Measurements from ENCODE around the gene RPP40.

DNA sequence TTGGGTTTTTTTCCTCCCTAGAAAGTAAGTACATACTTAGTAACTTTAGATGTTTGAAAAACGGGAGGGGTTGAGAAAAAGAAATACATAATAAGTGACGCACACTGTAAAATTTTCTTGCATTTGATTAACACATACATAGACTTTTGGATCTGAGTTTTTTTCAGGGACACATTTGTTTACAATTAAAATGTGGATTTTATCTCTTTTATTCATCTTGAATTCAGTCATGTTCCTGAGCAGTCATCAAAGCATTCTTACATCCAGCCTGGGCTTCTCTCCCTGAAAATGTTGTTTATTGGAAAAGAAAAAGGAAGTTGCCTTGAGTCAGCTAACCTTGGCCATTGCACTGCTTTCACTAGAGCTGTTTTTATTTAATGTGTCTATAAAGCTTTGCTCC lies 8.7 kb upstream of the RPP40 start:
- no peak for TF ChIP-seq POLR2AphosphoS5 (IDR thresholded peaks at IDR 0.05; ENCODE audit: low read depth, low read length)
- no peak for TF ChIP-seq TAF1 (IDR thresholded peaks at IDR 0.05; ENCODE audit: borderline replicate concordance, insufficient read depth, low read length)

All from PFSK-1 (cell line).